AML-193 (cell line): ENCODE results near the gene PFDN2.

ENCODE experiments used
- DNase-seq, 2 experiments: peaks; one replicate each; lab custom pipeline; 2025; lab: John Stamatoyannopoulos, UW

The PFDN2 gene

GRCh38 chr1:161117759-161118581 lies at the start of gene PFDN2, which contains the start of gene NIT1:
PFDN2 (minus strand) TSS chr1:161118037; CDS start chr1:161118026, 11 bp downstream.
NIT1 (plus strand) TSS chr1:161118105; CDS start chr1:161118177, 72 bp downstream.
- peak; percentile 71 to 73 for DNase-seq

GRCh38 chr1:161166669-161167548 lies 49.1 kb upstream of the PFDN2 start:
- DNase-seq, result peak in 1 of 2 experiments; percentile 10

GRCh38 chr1:161165742-161166668 lies 48.2 kb upstream of the PFDN2 start, which contains the start of gene PPOX:
PPOX (plus strand) TSS chr1:161166426; CDS start chr1:161166848, 422 bp downstream.
- peak; percentile 96 for DNase-seq

GRCh38 chr1:161164901-161165610 lies 47.2 kb upstream of the PFDN2 start:
- DNase-seq, result no peak

- DNase-seq, result no peak
These were observed 46.0 kb upstream of the PFDN2 start for GRCh38 chr1:161163793-161164192.

GRCh38 chr1:161162806-161163205 lies 45.0 kb upstream of the PFDN2 start:
- no peak for DNase-seq

- no peak for DNase-seq
These were observed 44.2 kb upstream of the PFDN2 start for GRCh38 chr1:161162052-161162451.

- DNase-seq, result no peak
These were observed 43.8 kb upstream of the PFDN2 start for GRCh38 chr1:161161652-161162051.

- no peak for DNase-seq
These were observed 42.9 kb upstream of the PFDN2 start for GRCh38 chr1:161160671-161161145.

- no peak for DNase-seq
These were observed 42.0 kb upstream of the PFDN2 start for GRCh38 chr1:161159913-161160243.

- DNase-seq, result peak; percentile 66 to 78
These were observed 41.5 kb upstream of the PFDN2 start, which contains the start of gene USP21 for GRCh38 chr1:161159087-161159912. USP21 (plus strand) TSS chr1:161159500; CDS start chr1:161160641, 1,141 bp downstream.

GRCh38 chr1:161158316-161159010 lies 40.6 kb upstream of the PFDN2 start:
- no peak for DNase-seq

GRCh38 chr1:161157867-161158266 lies 40.0 kb upstream of the PFDN2 start:
- no peak for DNase-seq

- DNase-seq, result peak; percentile 87 to 90
These were observed 36.0 kb upstream of the PFDN2 start, which contains the start of gene UFC1 for GRCh38 chr1:161153682-161154337. UFC1 (plus strand) TSS chr1:161153978; CDS start chr1:161153998, 20 bp downstream.

GRCh38 chr1:161153176-161153575 lies 35.3 kb upstream of the PFDN2 start:
- no peak for DNase-seq

GRCh38 chr1:161145832-161146231 lies 28.0 kb upstream of the PFDN2 start:
- no peak for DNase-seq

- no peak for DNase-seq
These were observed 23.0 kb upstream of the PFDN2 start for GRCh38 chr1:161140755-161141400.

GRCh38 chr1:161139766-161140165 lies 21.9 kb upstream of the PFDN2 start:
- peak; percentile 59 to 70 for DNase-seq
